Coronary artery (tissue), 2 donors: ENCODE data around the gene SLC7A9.
"Not testable (repeated sequence)": the region's sequence is repeated elsewhere in the genome, so short reads cannot be mapped to it uniquely, and the experiment has no call there.

Experiments used
- DNase-seq: peaks from one replicate; pipeline ENCODE4 v3.0.0-alpha.2; 2017; ENCODE audit warnings: low spot score
- H3K27ac ChIP-seq, 2 donors: fragments of 200-600 bp; sonication (generic); one replicate each; pipeline ENCODE4 v1.5.1; 2016 to 2019
- H3K4me3 ChIP-seq: fragments of 200-600 bp; sonication (generic); 2 replicates; pipeline ENCODE4 v1.5.1; 2016; ENCODE audit warnings: mild to moderate bottlenecking, moderate library complexity
- CTCF ChIP-seq: fragments of 200-600 bp; sonication (generic); IDR thresholded peaks from one replicate; pipeline ENCODE4 v1.5.1; 2019; ENCODE audit warnings: antibody characterized with exemption

SLC7A9 gene

GRCh38 chr19:32869966-32870573 lies 503 bp upstream of the SLC7A9 start:
- no peak for DNase-seq
- no peak overlapping the region for H3K4me3 ChIP-seq
- no peak overlapping the region for H3K27ac ChIP-seq
- no peak for TF ChIP-seq CTCF

GRCh38 chr19:32868206-32868950 lies 1.2 kb downstream of the SLC7A9 start:
- Histone ChIP-seq H3K4me3 (no peak overlapping the region), H3K27ac (no peak overlapping the region)
- no peak for DNase-seq
- no peak for TF ChIP-seq CTCF

- not testable (repeated sequence) for H3K4me3 ChIP-seq, DNase-seq, H3K27ac ChIP-seq
Observed at GRCh38 chr19:32867436-32867835, 2.1 kb downstream of the SLC7A9 start.

- no peak overlapping the region for H3K27ac ChIP-seq
Observed at GRCh38 chr19:32866564-32867265, 2.9 kb downstream of the SLC7A9 start.

GRCh38 chr19:32866061-32866460 lies 3.5 kb downstream of the SLC7A9 start:
- DNase-seq, result no peak
- H3K4me3 ChIP-seq, result no peak overlapping the region
- no peak overlapping the region for H3K27ac ChIP-seq
- no peak for TF ChIP-seq CTCF

More at GRCh38 chr19:32866564-32867265, 2.9 kb downstream of the SLC7A9 start:
- no peak for DNase-seq
- TF ChIP-seq CTCF, result no peak
- H3K4me3 ChIP-seq, result no peak overlapping the region

GRCh38 chr19:32865326-32865725 lies 4.2 kb downstream of the SLC7A9 start:
- no peak for DNase-seq
- TF ChIP-seq CTCF, result no peak
- Histone ChIP-seq H3K4me3 (no peak overlapping the region), H3K27ac (no peak overlapping the region)

GRCh38 chr19:32864318-32865007 lies 5.1 kb downstream of the SLC7A9 start:
- no peak for DNase-seq
- TF ChIP-seq CTCF, result no peak
- H3K27ac ChIP-seq, result no peak overlapping the region
- H3K4me3 ChIP-seq, result no peak overlapping the region
